HEK293 (cell line): ENCODE data around the gene CEP72.
A peak's percentile ranks its signal among the peaks of the same experiment; 100 is the strongest.

ENCODE experiments used
- CTCF ChIA-PET: fragments of 350-600 bp; formaldehyde crosslinking; extraction: SDS; loops from one replicate; lab custom pipeline; 2021; ENCODE audit warnings: antibody characterized with exemption; lab: Yijun Ruan, JAX
- POLR2A ChIA-PET: fragments of 300-600 bp; formaldehyde crosslinking; extraction: SDS; loops from one replicate; lab custom pipeline; 2020; ENCODE audit warnings: antibody characterized with exemption, inconsistent platforms; lab: Yijun Ruan, JAX
- H3K27ac ChIP-seq: fragments of 200-500 bp; sonication (Bioruptor generic); 2 replicates; pipeline ENCODE4 v1.5.1; 2014; ENCODE audit warnings: low read depth, low read length, control low read depth, inconsistent platforms; ENCODE audit errors: extremely low read depth
- H3K36me3 ChIP-seq, 2 experiments: fragments of 200-500 bp in 1 of 2; sonication (Bioruptor generic) in 1 of 2; 1 replicate in 1 of 2; 2 replicates in 1 of 2; pipeline ENCODE4 v1.5.1; 2014 to 2017; ENCODE audit warnings: inconsistent platforms in 2 of 2, low read length in 2 of 2; ENCODE audit not compliant: control insufficient read depth in 2 of 2, insufficient read depth in 1 of 2
- H3K4me1 ChIP-seq: fragments of 200-500 bp; sonication (Bioruptor generic); 2 replicates; pipeline ENCODE4 v1.5.1; 2014; ENCODE audit warnings: mild to moderate bottlenecking, low read length, inconsistent platforms; ENCODE audit not compliant: control insufficient read depth, insufficient read depth
- H3K4me3 ChIP-seq: 2 replicates; pipeline ENCODE4 v1.5.1; 2011; ENCODE audit warnings: low read depth, mild to moderate bottlenecking, control low read depth, low read length, moderate library complexity
- H3K9me3 ChIP-seq: fragments of 200-500 bp; sonication (Bioruptor generic); 2 replicates; pipeline ENCODE4 v1.5.1; 2014; ENCODE audit warnings: low read depth, low read length, inconsistent platforms; ENCODE audit not compliant: control insufficient read depth, insufficient read depth
- FEZF1 ChIP-seq: fragments of 450-650 bp; formaldehyde crosslinking; IDR thresholded peaks from 2 replicates; pipeline ENCODE4 v1.5.1; 2016; ENCODE audit warnings: missing biosample characterization, missing genetic modification characterization
- GFI1B ChIP-seq: fragments of 450-650 bp; formaldehyde crosslinking; IDR thresholded peaks from 2 replicates; pipeline ENCODE4 v1.5.1; 2016; ENCODE audit warnings: missing biosample characterization, missing genetic modification characterization
- IKZF3 ChIP-seq: fragments of 450-650 bp; IDR thresholded peaks from 2 replicates; pipeline ENCODE4 v1.5.0; 2018; ENCODE audit warnings: missing biosample characterization, mild to moderate bottlenecking, missing genetic modification characterization, moderate library complexity
- RBAK ChIP-seq: fragments of 450-650 bp; formaldehyde crosslinking; IDR thresholded peaks from 2 replicates; pipeline ENCODE4 v1.5.1; 2016; ENCODE audit warnings: missing biosample characterization, missing genetic modification characterization
- ZNF140 ChIP-seq: fragments of 450-650 bp; formaldehyde crosslinking; IDR thresholded peaks from 2 replicates; pipeline ENCODE4 v1.5.1; 2016; ENCODE audit warnings: missing biosample characterization, missing genetic modification characterization
- ZNF148 ChIP-seq: fragments of 450-650 bp; formaldehyde crosslinking; IDR thresholded peaks from 2 replicates; pipeline ENCODE4 v1.5.0; 2017; ENCODE audit warnings: missing biosample characterization, missing genetic modification characterization, borderline replicate concordance
- ZNF18 ChIP-seq: fragments of 450-650 bp; formaldehyde crosslinking; IDR thresholded peaks from 2 replicates; pipeline ENCODE4 v1.5.1; 2016; ENCODE audit warnings: missing biosample characterization, missing genetic modification characterization
- ZNF24 ChIP-seq: fragments of 450-650 bp; formaldehyde crosslinking; IDR thresholded peaks from 2 replicates; pipeline ENCODE4 v1.5.1; 2016; ENCODE audit warnings: missing biosample characterization, missing genetic modification characterization
- ZNF248 ChIP-seq: fragments of 450-650 bp; formaldehyde crosslinking; IDR thresholded peaks from 2 replicates; pipeline ENCODE4 v1.5.1; 2017; ENCODE audit warnings: missing biosample characterization, missing genetic modification characterization
- ZNF341 ChIP-seq: fragments of 450-650 bp; formaldehyde crosslinking; IDR thresholded peaks from 2 replicates; pipeline ENCODE4; 2016; ENCODE audit warnings: low read depth, missing biosample characterization, missing genetic modification characterization
- ZNF585B ChIP-seq: fragments of 450-650 bp; formaldehyde crosslinking; IDR thresholded peaks from 2 replicates; pipeline ENCODE4 v1.5.1; 2016; ENCODE audit warnings: missing biosample characterization, missing genetic modification characterization
- ZSCAN18 ChIP-seq: fragments of 450-650 bp; formaldehyde crosslinking; IDR thresholded peaks from 2 replicates; pipeline ENCODE4 v1.5.1; 2016; ENCODE audit warnings: missing biosample characterization, missing genetic modification characterization
- ZSCAN30 ChIP-seq: fragments of 450-650 bp; IDR thresholded peaks from 2 replicates; pipeline ENCODE4 v1.5.1; 2018; ENCODE audit warnings: missing biosample characterization, mild to moderate bottlenecking, missing genetic modification characterization, moderate library complexity
- TF ChIP-seq, protein P1 (sequence below): fragments of 450-650 bp; formaldehyde crosslinking; IDR thresholded peaks from 2 replicates; pipeline ENCODE4 v1.5.1; 2016; ENCODE audit warnings: missing biosample characterization, missing genetic modification characterization

The CEP72 gene

GRCh38 chr5:589588-589987 lies 22.6 kb upstream of the CEP72 start:
- ChIA-PET POLR2A (no interaction called here), CTCF (interaction anchor here (0.7 kb wide), 1 partner anchor 113 kb away, joined by 3 read pairs; no protein-coding TSS in a partner anchor)
- no peaks in the 10 kb centered on the region for H3K4me1 ChIP-seq

DNA sequence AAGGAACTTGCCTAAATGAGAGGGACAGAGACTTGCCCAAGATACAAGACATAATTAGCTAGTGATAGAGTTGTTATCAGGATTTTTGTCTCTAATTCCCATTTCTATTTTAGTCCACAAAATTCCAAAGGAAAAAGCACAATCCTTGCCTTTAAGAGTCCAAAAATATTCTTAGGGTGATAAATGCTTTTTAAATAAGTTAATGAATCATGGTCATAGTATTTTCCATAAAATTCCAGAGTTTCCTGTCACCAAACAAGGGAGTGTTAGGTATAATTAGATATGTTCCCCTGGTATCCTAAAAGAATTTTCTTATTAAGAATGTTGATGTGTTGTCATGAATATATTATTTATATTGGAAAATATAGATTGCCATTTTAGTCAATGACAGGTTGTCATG lies 21.8 kb upstream of the CEP72 start:
- no peak overlapping the region for H3K27ac ChIP-seq
- ChIA-PET POLR2A (no interaction called here), CTCF (interaction anchor here (0.6 to 1.0 kb wide), 2 partner anchors 9 to 738 kb away, joined by 3 read pairs; no protein-coding TSS in a partner anchor)
- H3K36me3 ChIP-seq = no peaks in the 10 kb centered on the region
- no peak overlapping the region for H3K4me3 ChIP-seq
- no peaks in the 10 kb centered on the region for H3K4me1 ChIP-seq
- TF ChIP-seq RBAK (no peak), GFI1B (no peak), ZNF585B (tag by site-specific recombination) (no peak), ZNF248 (tag by site-specific recombination) (no peak)
- TF ChIP-seq, protein P1, sequence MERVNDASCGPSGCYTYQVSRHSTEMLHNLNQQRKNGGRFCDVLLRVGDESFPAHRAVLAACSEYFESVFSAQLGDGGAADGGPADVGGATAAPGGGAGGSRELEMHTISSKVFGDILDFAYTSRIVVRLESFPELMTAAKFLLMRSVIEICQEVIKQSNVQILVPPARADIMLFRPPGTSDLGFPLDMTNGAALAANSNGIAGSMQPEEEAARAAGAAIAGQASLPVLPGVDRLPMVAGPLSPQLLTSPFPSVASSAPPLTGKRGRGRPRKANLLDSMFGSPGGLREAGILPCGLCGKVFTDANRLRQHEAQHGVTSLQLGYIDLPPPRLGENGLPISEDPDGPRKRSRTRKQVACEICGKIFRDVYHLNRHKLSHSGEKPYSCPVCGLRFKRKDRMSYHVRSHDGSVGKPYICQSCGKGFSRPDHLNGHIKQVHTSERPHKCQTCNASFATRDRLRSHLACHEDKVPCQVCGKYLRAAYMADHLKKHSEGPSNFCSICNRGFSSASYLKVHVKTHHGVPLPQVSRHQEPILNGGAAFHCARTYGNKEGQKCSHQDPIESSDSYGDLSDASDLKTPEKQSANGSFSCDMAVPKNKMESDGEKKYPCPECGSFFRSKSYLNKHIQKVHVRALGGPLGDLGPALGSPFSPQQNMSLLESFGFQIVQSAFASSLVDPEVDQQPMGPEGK (tag by site-specific recombination) = no peak
- no peaks in the 10 kb centered on the region; the same call in 1 of the 2 replicates for H3K9me3 ChIP-seq

More at GRCh38 chr5:589588-589987, 22.6 kb upstream of the CEP72 start:
- H3K9me3 ChIP-seq = no peaks in the 10 kb centered on the region; the same call in 1 of the 2 replicates
- no peak overlapping the region for H3K27ac ChIP-seq
- TF ChIP-seq ZSCAN18 (tag by site-specific recombination) (no peak), ZSCAN30 (tag by site-specific recombination) (no peak), ZNF140 (tag by site-specific recombination) (no peak), ZNF148 (no peak), FEZF1 (no peak), ZNF24 (tag by site-specific recombination) (no peak), ZNF18 (tag by site-specific recombination) (no peak)
- TF ChIP-seq, all 188 proteins: peak for 0
- no peaks in the 10 kb centered on the region for H3K36me3 ChIP-seq
- no peak overlapping the region for H3K4me3 ChIP-seq

DNA sequence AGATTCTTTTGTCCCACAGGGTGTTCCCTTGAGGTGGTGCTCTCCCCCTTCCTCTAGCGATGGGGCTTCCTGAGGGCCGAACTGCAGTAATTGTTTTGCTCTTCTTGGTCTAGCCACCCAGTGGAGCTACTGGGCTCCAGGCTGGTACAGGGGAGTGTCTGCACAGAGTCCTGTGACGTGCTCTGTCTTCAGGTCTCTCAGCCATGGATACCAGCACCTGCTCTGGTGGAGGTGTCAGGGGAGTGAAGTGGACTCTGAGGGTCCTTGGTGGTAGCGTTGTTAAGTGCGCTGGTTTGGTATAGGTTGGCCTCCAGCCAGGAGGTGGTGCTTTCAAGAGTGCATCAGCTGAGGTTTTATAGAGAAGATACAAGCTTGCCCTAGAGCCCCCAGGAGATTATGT lies 20.4 kb upstream of the CEP72 start:
- H3K4me3 ChIP-seq = no peak overlapping the region
- ChIA-PET POLR2A (no interaction called here), CTCF (interaction anchor here (1.5 kb wide), 1 partner anchor 145 kb away, joined by 3 read pairs; no protein-coding TSS in a partner anchor)
- H3K4me1 ChIP-seq = no peaks in the 10 kb centered on the region
- H3K9me3 ChIP-seq = no peaks in the 10 kb centered on the region; the same call in 1 of the 2 replicates
- TF ChIP-seq ZNF341 (peak; percentile 33; the same call in 1 of the 2 replicates), IKZF3 (tag by site-specific recombination) (no peak)
- no peaks in the 10 kb centered on the region for H3K36me3 ChIP-seq
- no peak overlapping the region for H3K27ac ChIP-seq
